Endodermal cell (in vitro differentiated cells): ENCODE data around the gene KCNT1. TPM values are rescaled to one million over a fixed set of nuclear protein-coding genes. Genes with fewer than 3 reads are reported as not detected.

Source experiments
- DNase-seq: peaks from one replicate; pipeline ENCODE4 v3.0.0-alpha.2; 2017
- H3K27ac ChIP-seq: 2 replicates; pipeline ENCODE4 v1.5.1; 2013; ENCODE audit warnings: mild to moderate bottlenecking, low read depth, low read length, moderate library complexity
- H3K27me3 ChIP-seq: 2 replicates; pipeline ENCODE4 v1.6.1; 2013; ENCODE audit warnings: mild to moderate bottlenecking, low read length, moderate library complexity; ENCODE audit not compliant: insufficient read depth, control insufficient read depth, poor library complexity, severe bottlenecking
- H3K36me3 ChIP-seq: 2 replicates; pipeline ENCODE4 v1.7.0; 2013; ENCODE audit warnings: mild to moderate bottlenecking, low read length, moderate library complexity; ENCODE audit not compliant: control insufficient read depth, insufficient read depth
- H3K4me1 ChIP-seq: one replicate; pipeline ENCODE4 v1.7.0; 2013; ENCODE audit warnings: low read length; ENCODE audit not compliant: control insufficient read depth, insufficient read depth
- H3K4me3 ChIP-seq: 2 replicates; pipeline ENCODE4 v1.5.1; 2013; ENCODE audit warnings: mild to moderate bottlenecking, low read length, moderate library complexity
- H3K9ac ChIP-seq: 2 replicates; pipeline ENCODE4 v1.6.1; 2013; ENCODE audit warnings: mild to moderate bottlenecking, low read length, moderate library complexity; ENCODE audit not compliant: poor library complexity, severe bottlenecking; ENCODE audit errors: extremely low read depth
- H3K9me3 ChIP-seq: 2 replicates; pipeline ENCODE4 v1.6.1; 2013; ENCODE audit warnings: mild to moderate bottlenecking, low read length, moderate library complexity; ENCODE audit not compliant: control insufficient read depth
- H3K27ac Mint-ChIP-seq: 2 replicates; pipeline ENCODE4 v1.8.0; 2020; ENCODE audit warnings: mixed read lengths
- H3K27me3 Mint-ChIP-seq: 2 replicates; pipeline ENCODE4 v1.8.0; 2021; ENCODE audit warnings: mild to moderate bottlenecking, mixed read lengths; ENCODE audit not compliant: insufficient read depth
- H3K36me3 Mint-ChIP-seq: 2 replicates; pipeline ENCODE4 v1.8.0; 2020; ENCODE audit warnings: low read depth, mixed read lengths
- H3K4me1 Mint-ChIP-seq: 2 replicates; pipeline ENCODE4 v1.8.0; 2020; ENCODE audit warnings: mixed read lengths
- H3K4me3 Mint-ChIP-seq: 2 replicates; pipeline ENCODE4 v1.8.0; 2020; ENCODE audit warnings: mild to moderate bottlenecking, moderate library complexity, mixed read lengths
- H3K9me3 Mint-ChIP-seq: 2 replicates; pipeline ENCODE4 v1.8.0; 2020; ENCODE audit warnings: mild to moderate bottlenecking, mixed read lengths
- CTCF ChIP-seq: fragments of 200-600 bp; sonication (generic); conservative IDR thresholded peaks from 2 replicates; pipeline ENCODE4 v1.5.0; 2021; ENCODE audit warnings: antibody characterized with exemption, mild to moderate bottlenecking
- WGBS, 2 experiments: methylation state at CpG; one replicate each; pipeline versions ENCODE4 v1.1.5 to v1.1.7; 2013; ENCODE audit warnings: missing lambda C conversion rate in 2 of 2, mixed read lengths in 1 of 2; ENCODE audit not compliant: insufficient coverage in 1 of 2, insufficient read length in 1 of 2; 5-methylcytosine and 5-hydroxymethylcytosine counted together
- total RNA-seq, 2 donors: library from RNA; stranded (reverse); fragmentation: NEBNext Ultra II Directional in 1 of 2; extraction: Animal tissue kit (Norgen Biotek cat#: 25700) in 1 of 2; gene quantifications; 2 replicates in 1 of 2; 3 replicates in 1 of 2; pipeline ENCODE4 v1.2.1, GENCODE V29; 2021

KCNT1 gene
- total RNA-seq, 2 donors from 2014 or later, result 0.15 TPM; not detected in 1

DNA sequence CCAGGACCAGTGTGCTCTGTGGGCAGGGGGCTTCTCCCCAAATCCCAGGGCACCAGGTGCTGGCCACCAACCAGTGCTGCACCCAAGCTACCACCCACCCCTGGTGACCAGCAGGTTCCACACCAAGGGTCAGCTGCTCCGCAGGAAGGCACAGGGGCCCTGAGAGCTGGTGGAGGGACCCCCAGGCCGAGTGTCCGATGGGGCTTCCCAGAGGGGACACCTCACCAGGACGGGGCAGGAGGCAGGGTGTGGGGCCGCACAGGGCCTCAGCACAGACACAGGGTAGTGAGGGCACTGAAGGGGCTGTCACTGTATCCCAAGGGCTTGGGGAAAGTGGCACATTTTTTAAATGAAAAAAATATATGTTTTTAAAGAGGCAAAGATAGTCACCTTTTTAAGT is 20.8 kb upstream of the KCNT1 start:
- Histone ChIP-seq H3K36me3 (no peaks in the 10 kb centered on the region), H3K9me3 (no peaks in the 10 kb centered on the region), H3K4me1 (no peaks in the 10 kb centered on the region), H3K9ac (no peak overlapping the region), H3K27me3 (no peaks in the 10 kb centered on the region), H3K27ac (no peak overlapping the region), H3K4me3 (no peak overlapping the region)
- H3K4me3 Mint-ChIP-seq, result no peak overlapping the region
- WGBS, 2 experiments, result 83 to 87% methylated on average over 2 to 5 of the region's 5 CpGs
- H3K9me3 Mint-ChIP-seq, result no peaks in the 10 kb centered on the region
- H3K36me3 Mint-ChIP-seq, result no peaks in the 10 kb centered on the region
- no peaks in the 10 kb centered on the region for H3K27me3 Mint-ChIP-seq
- no peak for TF ChIP-seq CTCF
- DNase-seq, result no peak
- H3K27ac Mint-ChIP-seq, result no peak overlapping the region
- H3K4me1 Mint-ChIP-seq, result peaks cover 7% of the 10 kb centered on the region

- TF ChIP-seq CTCF, result no peak
- H3K4me1 ChIP-seq, result no peaks in the 10 kb centered on the region
- H3K27ac ChIP-seq, result no peak overlapping the region
- DNase-seq, result no peak
- H3K9me3 ChIP-seq, result no peaks in the 10 kb centered on the region
- 85 to 89% methylated on average over 8 to 15 of the region's 15 CpGs for WGBS, 2 experiments
- H3K9ac ChIP-seq, result no peak overlapping the region
- Mint-ChIP-seq H3K4me1 (peaks cover 7% of the 10 kb centered on the region), H3K27me3 (no peaks in the 10 kb centered on the region), H3K27ac (no peak overlapping the region), H3K4me3 (no peak overlapping the region), H3K36me3 (no peaks in the 10 kb centered on the region), H3K9me3 (no peaks in the 10 kb centered on the region)
- no peaks in the 10 kb centered on the region for H3K36me3 ChIP-seq
- H3K4me3 ChIP-seq, result no peak overlapping the region
- H3K27me3 ChIP-seq, result no peaks in the 10 kb centered on the region
These were observed 18.5 kb upstream of the KCNT1 start for GRCh38 chr9:135683401-135684034.

- H3K27ac ChIP-seq, result no peak overlapping the region
- no peak overlapping the region for H3K27ac Mint-ChIP-seq
- no peak for TF ChIP-seq CTCF
- no peak overlapping the region for H3K9ac ChIP-seq
- no peaks in the 10 kb centered on the region for H3K36me3 Mint-ChIP-seq
- H3K4me1 ChIP-seq, result no peaks in the 10 kb centered on the region
- H3K9me3 Mint-ChIP-seq, result no peaks in the 10 kb centered on the region
- H3K4me1 Mint-ChIP-seq, result peaks cover 7% of the 10 kb centered on the region
- H3K36me3 ChIP-seq, result no peaks in the 10 kb centered on the region
- no peak overlapping the region for H3K4me3 Mint-ChIP-seq
- no peaks in the 10 kb centered on the region for H3K27me3 ChIP-seq
- no peak overlapping the region for H3K4me3 ChIP-seq
- no peak for DNase-seq
- no peaks in the 10 kb centered on the region for H3K27me3 Mint-ChIP-seq
- no peaks in the 10 kb centered on the region for H3K9me3 ChIP-seq
- 84 to 87% methylated on average over 10 to 17 of the region's 17 CpGs for WGBS, 2 experiments
These were observed 17.3 kb upstream of the KCNT1 start for GRCh38 chr9:135684691-135685090.
